Measurements from ENCODE around the gene WSCD2. TPM values are rescaled to one million over a fixed set of nuclear protein-coding genes. Genes with fewer than 3 reads are reported as not detected.

The WSCD2 gene
- total and polyA plus RNA-seq, 8 donors: 0.25 to 6.7 (median 1.4) TPM; not detected in 3

- peaks cover 0 to 6% (median 0%) of the 10 kb centered on the region in 4 donors for H3K9me3 ChIP-seq
- H3K27me3 ChIP-seq: no peaks in the 10 kb centered on the region
- 72 to 83% (median 74%) methylated on average over 6 of the region's 6 CpGs for WGBS, 5 donors
- no peaks in the 10 kb centered on the region for H3K4me1 ChIP-seq
- no peak for DNase-seq
- intact Hi-C loops (cut with DNase I; ENCODE audit: low total_unique reads): no loop called here
- H3K4me3 ChIP-seq: no peak overlapping the region
- H3K36me3 ChIP-seq: no peaks in the 10 kb centered on the region
- no peak overlapping the region for H3K27ac ChIP-seq
- TF ChIP-seq POLR2A (IDR thresholded peaks at IDR 0.05) (no peak), EP300 (IDR thresholded peaks at IDR 0.05) (no peak), CTCF (IDR thresholded peaks at IDR 0.05) (no peak), POLR2AphosphoS5 (IDR thresholded peaks at IDR 0.05) (no peak)
Measured at GRCh38 chr12:108174641-108175040, 45.6 kb downstream of the WSCD2 start.

GRCh38 chr12:108175310-108175709, 46.2 kb downstream of the WSCD2 start:
- WGBS, 5 donors: 21 to 35% (median 29%) methylated on average over 4 of the region's 4 CpGs
- TF ChIP-seq EP300 (IDR thresholded peaks at IDR 0.05) (no peak), POLR2AphosphoS5 (IDR thresholded peaks at IDR 0.05) (no peak), CTCF (IDR thresholded peaks at IDR 0.05) (no peak), POLR2A (IDR thresholded peaks at IDR 0.05) (no peak)

GRCh38 chr12:108176292-108176691, 47.2 kb downstream of the WSCD2 start:
- Histone ChIP-seq H3K27me3 (no peaks in the 10 kb centered on the region), H3K36me3 (no peaks in the 10 kb centered on the region), H3K9me3 (peaks cover 0 to 6% (median 0%) of the 10 kb centered on the region in 4 donors), H3K27ac (no peak overlapping the region), H3K4me3 (no peak overlapping the region), H3K4me1 (no peaks in the 10 kb centered on the region)
- no peak for TF ChIP-seq POLR2AphosphoS5 (IDR thresholded peaks at IDR 0.05)
- TF ChIP-seq EP300 (IDR thresholded peaks at IDR 0.05): no peak
- TF ChIP-seq CTCF (IDR thresholded peaks at IDR 0.05): no peak
- no peak for TF ChIP-seq POLR2A (IDR thresholded peaks at IDR 0.05)
- WGBS, 5 donors: 88 to 94% (median 92%) methylated on average over 3 of the region's 3 CpGs
- DNase-seq: no peak
- intact Hi-C loops (cut with DNase I; ENCODE audit: low total_unique reads): no loop called here

More at GRCh38 chr12:108175310-108175709, 46.2 kb downstream of the WSCD2 start:
- Histone ChIP-seq H3K4me3 (no peak overlapping the region), H3K36me3 (no peaks in the 10 kb centered on the region), H3K9me3 (peaks cover 0 to 6% (median 0%) of the 10 kb centered on the region in 4 donors), H3K4me1 (no peaks in the 10 kb centered on the region), H3K27me3 (no peaks in the 10 kb centered on the region), H3K27ac (no peak overlapping the region)
- intact Hi-C loops (cut with DNase I; ENCODE audit: low total_unique reads): no loop called here
- DNase-seq: peak in 1 of 2 donors; percentile 42

- Histone ChIP-seq H3K4me3 (no peak overlapping the region), H3K36me3 (no peaks in the 10 kb centered on the region), H3K27me3 (no peaks in the 10 kb centered on the region), H3K4me1 (peaks cover 0 to 4% (median 0%) of the 10 kb centered on the region in 4 donors), H3K27ac (no peak overlapping the region), H3K9me3 (peaks cover 0 to 6% (median 0%) of the 10 kb centered on the region in 4 donors)
- DNase-seq: no peak
- WGBS, 5 donors: 81 to 92% (median 86%) methylated on average over 3 of the region's 3 CpGs
- intact Hi-C loops (cut with DNase I; ENCODE audit: low total_unique reads): no loop called here
- TF ChIP-seq POLR2AphosphoS5 (IDR thresholded peaks at IDR 0.05) (no peak), EP300 (IDR thresholded peaks at IDR 0.05) (no peak), POLR2A (IDR thresholded peaks at IDR 0.05) (no peak), CTCF (IDR thresholded peaks at IDR 0.05) (no peak)
Measured at GRCh38 chr12:108177131-108177530, 48.0 kb downstream of the WSCD2 start.

Measured in stomach (tissue), 9 donors.